NCI-H187 (cell line): ENCODE measurements around the gene PSMB7.
A peak's percentile ranks its signal among the peaks of the same experiment; 100 is the strongest.
"Not testable (repeated sequence)": the region's sequence is repeated elsewhere in the genome, so short reads cannot be mapped to it uniquely, and the experiment has no call there.

Source experiments
- DNase-seq, 2 experiments: peaks; one replicate each; lab custom pipeline; 2025; lab: John Stamatoyannopoulos, UW

Gene PSMB7

GRCh38 chr9:124442826-124443225 is 27.6 kb upstream of the PSMB7 start:
- DNase-seq = no peak

GRCh38 chr9:124442379-124442778 is 27.1 kb upstream of the PSMB7 start:
- DNase-seq = no peak

DNA sequence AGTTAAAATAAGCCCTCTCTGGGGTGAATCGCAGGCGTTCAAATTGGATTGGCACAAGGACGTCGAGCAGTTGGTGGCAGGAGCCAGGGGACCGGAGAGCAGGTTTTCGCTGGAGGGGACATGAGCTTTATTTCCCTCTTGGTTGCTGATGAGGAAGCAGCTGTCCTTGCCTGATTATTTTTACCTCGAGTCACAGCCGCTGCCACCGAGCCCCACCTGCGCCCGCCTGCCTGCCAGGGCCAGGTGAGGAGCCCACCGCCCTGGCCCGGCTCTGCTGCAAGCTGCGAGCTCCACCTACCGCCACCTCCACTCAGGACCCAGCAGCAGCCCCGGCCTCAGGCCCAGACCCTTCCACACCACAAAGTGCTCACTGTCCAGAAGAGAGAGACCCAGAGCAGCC is 26.0 kb upstream of the PSMB7 start:
- DNase-seq = no peak

DNA sequence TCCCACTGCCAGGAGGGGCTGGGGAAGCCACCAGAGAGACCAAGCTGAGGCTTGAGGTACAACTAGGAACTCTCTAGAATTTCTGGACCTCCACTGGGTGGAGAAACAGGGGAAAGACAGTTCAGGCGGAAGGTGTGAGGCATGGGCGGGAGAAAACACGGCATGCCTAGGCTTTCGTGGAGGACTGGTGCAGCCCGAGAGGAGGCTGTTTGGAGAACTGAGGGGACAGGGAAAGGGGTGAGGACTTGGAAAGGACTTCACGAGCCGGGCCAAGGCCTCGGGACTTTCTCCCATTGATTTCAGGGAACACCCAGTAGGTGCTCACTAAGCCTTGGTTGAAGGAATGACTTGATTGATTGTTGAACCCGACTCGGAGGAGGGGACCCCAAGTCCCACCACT is 25.5 kb upstream of the PSMB7 start:
- no peak for DNase-seq

GRCh38 chr9:124439686-124440243 is 24.5 kb upstream of the PSMB7 start:
- DNase-seq = no peak

DNA sequence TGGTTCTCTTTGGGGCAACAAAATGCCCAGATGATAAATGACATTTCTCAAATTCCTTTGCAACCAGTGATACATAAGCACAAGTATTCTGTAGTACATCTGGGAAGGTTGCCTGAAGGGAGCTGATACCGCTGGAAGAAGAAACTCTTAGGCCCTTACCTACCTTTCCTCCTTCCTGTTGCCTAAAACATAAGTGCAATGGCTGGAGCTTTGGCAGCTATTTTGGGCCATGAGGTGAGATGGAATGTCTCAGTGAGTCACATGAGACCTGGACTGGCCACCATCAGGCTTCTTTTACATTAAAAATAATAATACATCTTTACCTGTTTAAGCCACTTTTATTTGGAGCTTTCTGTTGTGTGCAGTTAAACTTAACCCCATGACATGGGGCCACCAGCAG is 23.8 kb upstream of the PSMB7 start:
- no peak for DNase-seq

DNA sequence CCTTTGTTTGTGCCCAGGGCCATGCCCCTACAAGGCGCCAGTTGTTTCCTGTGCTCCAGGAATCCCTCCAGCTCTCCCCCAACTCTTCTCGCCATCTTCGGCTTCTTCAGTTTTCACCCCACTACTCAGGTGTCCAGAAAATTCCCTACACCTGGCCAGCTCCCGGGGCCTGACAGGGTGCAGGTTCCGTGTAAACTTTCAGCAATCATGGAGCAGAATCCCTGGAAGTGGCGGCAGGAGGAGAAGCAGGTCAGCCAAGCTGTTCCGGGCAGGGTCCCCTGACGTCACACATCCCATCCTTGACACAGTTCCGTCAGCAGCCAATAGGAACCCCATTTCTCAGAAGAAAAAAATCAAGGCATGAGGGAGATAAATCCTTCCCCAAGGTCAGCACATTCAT is 22.8 kb upstream of the PSMB7 start:
- no peak for DNase-seq

DNA sequence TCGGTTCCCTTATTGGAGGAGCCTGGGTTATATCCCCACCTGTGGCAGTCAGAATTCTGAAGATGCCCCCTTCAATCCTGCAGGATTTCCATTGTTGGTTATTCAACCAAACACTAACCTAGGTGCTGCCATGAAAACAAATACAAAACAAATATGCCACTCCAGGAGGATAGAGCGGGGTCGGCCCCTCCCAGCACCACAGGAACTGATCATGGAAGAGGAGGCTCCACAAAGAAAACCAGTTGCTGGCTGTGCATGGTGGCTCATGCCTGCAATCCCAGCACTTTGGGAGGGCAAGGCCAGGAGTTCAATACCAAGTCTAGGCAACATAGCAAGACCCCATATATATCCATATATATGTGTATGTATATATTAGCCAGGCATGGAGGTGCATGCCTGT is 21.8 kb upstream of the PSMB7 start:
- no peak for DNase-seq

- DNase-seq = no peak
Measured at GRCh38 chr9:124436320-124436719, 21.1 kb upstream of the PSMB7 start.

- DNase-seq = no peak
Measured at GRCh38 chr9:124429530-124429867, 14.3 kb upstream of the PSMB7 start.

DNA sequence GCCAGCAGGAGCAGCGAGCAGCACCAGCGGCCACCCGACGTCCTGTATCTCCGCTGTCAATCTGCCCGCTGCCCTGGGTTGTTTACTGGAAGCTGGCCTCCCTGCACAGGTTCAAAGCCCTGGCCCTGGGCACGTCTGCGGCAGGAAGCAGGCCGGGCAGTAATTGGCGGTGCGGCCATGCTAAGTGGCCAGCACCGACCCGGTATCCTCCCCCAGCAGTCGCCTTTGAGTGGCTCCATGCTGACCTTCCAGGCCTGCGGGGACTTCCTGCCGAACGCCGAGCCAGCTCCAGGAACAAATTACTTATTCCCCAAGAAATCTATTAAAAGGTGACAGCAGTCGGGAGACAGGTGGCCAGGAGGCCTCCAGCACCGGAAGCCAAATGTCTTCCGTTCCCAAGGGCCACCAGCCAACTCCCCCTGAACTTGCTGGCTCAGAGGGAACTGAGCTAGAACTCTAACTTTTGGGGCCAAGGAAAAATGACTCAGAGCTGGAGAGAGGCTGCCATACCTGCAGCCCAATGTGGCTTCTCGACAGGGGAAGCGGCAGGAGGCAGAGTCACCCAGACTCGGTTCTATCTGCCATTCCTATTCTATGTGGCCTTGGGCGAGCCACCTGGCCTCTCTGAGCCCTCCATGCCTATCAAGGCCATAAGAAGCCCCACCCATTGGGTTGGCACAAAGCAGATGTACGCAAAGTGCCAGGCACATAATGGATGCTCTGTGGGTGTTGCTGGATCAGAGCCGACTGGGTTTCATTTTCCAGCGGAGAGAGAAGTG is 13.7 kb upstream of the PSMB7 start:
- DNase-seq = no peak

- no peak for DNase-seq
Measured at GRCh38 chr9:124427281-124427680, 12.0 kb upstream of the PSMB7 start.

- no peak for DNase-seq
Measured at GRCh38 chr9:124426361-124426760, 11.1 kb upstream of the PSMB7 start.

- not testable (repeated sequence) for DNase-seq
Measured at GRCh38 chr9:124425733-124426132, 10.5 kb upstream of the PSMB7 start.

- DNase-seq = no peak
Measured at GRCh38 chr9:124423591-124423990, 8.3 kb upstream of the PSMB7 start.

DNA sequence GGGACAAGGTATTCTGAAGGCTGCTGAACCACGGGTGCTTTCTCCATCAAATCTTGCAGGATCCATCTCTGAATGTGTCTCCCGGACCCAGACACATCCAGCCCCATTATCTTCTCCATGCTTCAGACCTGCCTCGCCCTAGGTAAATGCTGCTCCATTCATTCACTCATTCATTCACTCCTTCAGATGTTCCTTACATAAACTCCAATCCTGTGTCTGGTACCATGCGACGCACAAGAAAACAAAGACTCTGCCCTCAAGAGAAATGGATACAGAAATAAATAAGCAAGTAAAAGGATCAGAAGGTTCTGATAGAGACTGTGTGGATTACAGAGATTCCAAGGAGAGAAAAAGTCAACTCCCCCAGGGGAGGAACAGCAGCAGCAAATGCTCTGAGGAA is 7.9 kb upstream of the PSMB7 start:
- no peak for DNase-seq

- peak in 1 of 2 experiments; percentile 21 for DNase-seq
Measured at GRCh38 chr9:124420991-124421543, 5.8 kb upstream of the PSMB7 start.

DNA sequence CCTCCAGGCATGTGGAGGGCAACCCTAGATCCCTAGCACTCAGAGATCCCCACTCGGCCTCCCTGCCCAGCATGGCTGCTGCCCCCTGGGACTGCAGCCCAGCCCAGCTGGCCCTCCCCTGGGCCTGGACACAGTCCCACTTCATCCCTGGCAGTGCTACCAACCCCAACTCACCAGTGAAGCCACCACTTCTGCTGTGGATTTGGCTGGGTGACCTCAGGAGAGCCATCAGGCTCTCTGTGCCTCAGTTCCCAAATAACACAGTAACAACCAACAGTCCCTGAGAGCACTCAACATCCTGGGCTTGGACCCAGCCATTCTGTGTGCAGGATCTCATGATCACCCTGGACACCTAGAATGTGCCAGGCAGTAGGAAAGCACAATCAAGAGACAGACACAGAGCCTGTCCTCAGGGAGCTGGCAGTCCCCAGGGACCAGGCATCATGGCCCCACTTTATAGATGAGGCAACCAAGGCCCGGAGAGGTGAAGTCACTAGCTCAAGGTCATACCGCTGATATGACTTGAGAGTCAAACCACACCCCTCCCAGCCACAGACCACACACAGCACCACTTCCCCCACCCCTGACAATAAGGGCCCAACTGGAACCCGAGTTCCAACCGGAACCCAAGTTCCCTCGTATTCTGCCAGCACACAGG is 4.7 kb upstream of the PSMB7 start:
- no peak for DNase-seq

DNA sequence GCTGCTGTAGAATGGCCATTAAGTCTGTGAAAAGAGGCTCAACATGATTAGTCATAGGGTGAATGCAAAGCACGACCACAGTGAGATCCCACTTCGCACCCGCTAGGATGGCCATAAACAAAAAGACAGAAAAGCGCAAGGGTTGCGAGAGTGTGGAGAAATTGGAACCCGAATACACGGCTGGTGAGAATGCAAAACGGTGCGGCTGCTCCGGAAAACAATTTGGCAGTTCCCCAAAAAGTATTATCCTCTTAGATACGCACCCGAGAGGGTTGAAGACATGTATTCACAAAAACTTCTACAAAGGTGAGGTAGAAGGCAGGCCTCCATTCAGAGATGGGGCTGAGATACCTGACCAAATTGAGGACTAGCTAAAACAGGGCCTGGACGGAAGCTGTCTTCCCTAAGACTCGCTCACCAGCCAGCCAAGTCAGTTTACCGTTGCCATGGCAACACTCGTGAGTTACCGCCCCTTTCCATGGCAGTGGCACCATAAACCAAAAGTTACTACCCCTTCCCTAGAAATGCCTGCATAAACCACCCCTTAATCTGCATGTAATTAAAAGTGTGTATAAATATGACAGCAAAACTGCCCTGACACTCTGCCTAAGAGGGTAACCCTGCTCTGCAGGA is 726 bp upstream of the PSMB7 start:
- no peak for DNase-seq

GRCh38 chr9:124414612-124415011 is 630 bp downstream of the PSMB7 start:
- no peak for DNase-seq

DNA sequence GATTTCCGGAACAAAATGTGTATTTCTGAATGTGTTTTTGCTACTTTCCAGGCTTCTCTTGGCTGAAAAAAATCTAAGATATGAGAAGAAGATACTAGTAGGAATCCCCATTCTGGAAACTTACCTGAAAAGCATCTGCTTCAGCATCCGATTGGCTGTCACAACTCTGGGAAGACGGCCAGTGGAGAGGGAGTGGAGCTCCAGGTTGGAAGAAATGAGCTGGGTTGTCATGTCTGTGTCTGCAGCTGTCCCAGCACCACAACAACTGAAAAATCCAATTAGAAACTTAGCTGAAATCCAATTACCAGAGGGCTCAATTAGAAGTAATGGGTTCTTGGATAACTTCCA is 3.0 kb downstream of the PSMB7 start:
- DNase-seq = no peak

GRCh38 chr9:124411514-124412227 is 3.6 kb downstream of the PSMB7 start:
- no peak for DNase-seq
